T-helper 9 cell (primary cell): ENCODE data around the gene ZNF630.
A peak's percentile ranks its signal among the peaks of the same experiment; 100 is the strongest.
"Not testable (repeated sequence)": the region's sequence is repeated elsewhere in the genome, so short reads cannot be mapped to it uniquely, and the experiment has no call there.

Experiments used
- DNase-seq: peaks from one replicate; pipeline ENCODE4 v3.0.0-alpha.2; 2020

Gene ZNF630

GRCh38 chrX:48028091-48028490 is 43.3 kb downstream of the ZNF630 start:
- DNase-seq: no peak

GRCh38 chrX:48027545-48027944 is 43.9 kb downstream of the ZNF630 start:
- not testable (repeated sequence) for DNase-seq

- no peak for DNase-seq
Measured at GRCh38 chrX:48025561-48025960, 45.9 kb downstream of the ZNF630 start.

- DNase-seq: no peak
Measured at GRCh38 chrX:48022738-48023137, 48.7 kb downstream of the ZNF630 start.

- DNase-seq: no peak
Measured at GRCh38 chrX:48022100-48022499, 49.3 kb downstream of the ZNF630 start.

- peak; percentile 63 for DNase-seq
Measured at GRCh38 chrX:48021026-48021900, 50.2 kb downstream of the ZNF630 start.

- not testable (repeated sequence) for DNase-seq
Measured at GRCh38 chrX:48020472-48020871, 51.0 kb downstream of the ZNF630 start.

- DNase-seq: not testable (repeated sequence)
Measured at GRCh38 chrX:48019892-48020291, 51.5 kb downstream of the ZNF630 start.

- DNase-seq: not testable (repeated sequence)
Measured at GRCh38 chrX:48016583-48017310, 54.7 kb downstream of the ZNF630 start.

- not testable (repeated sequence) for DNase-seq
Measured at GRCh38 chrX:48009445-48009960, 61.9 kb downstream of the ZNF630 start.
